ENCODE measurements around the gene HOXC10. TPM values are rescaled to one million over a fixed set of nuclear protein-coding genes. Genes with fewer than 3 reads are reported as not detected.

Gene HOXC10
- total and polyA plus RNA-seq, 8 donors = not detected

DNA sequence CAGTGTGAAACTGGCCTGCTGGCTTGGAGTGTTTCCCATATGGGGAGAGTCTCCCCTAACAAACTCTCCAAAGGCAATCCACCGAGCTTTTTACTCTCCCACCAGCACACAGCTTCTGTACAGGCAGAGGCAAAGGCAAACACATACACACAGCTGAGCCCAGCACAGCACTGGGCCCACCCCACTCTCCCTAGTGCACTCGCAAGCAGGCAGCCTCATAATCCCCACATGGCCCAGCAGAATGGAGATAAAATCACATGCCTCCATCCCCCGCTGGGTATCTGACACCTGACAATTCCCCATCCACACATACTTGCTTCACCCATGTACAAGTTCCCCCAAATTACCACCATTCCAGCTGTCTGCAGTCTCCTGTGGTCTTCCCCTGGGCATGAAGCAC lies 26.8 kb upstream of the HOXC10 start:
- Histone ChIP-seq H3K4me3 (no peak overlapping the region), H3K36me3 (no peaks in the 10 kb centered on the region), H3K4me1 (peaks cover 8 to 45% (median 15%) of the 10 kb centered on the region in 4 donors), H3K27me3 (peaks cover 88 to 100% (median 100%) of the 10 kb centered on the region in 3 donors), H3K27ac (no peak overlapping the region), H3K9me3 (peaks cover 0 to 10% (median 0%) of the 10 kb centered on the region in 4 donors)
- TF ChIP-seq, protein P1, sequence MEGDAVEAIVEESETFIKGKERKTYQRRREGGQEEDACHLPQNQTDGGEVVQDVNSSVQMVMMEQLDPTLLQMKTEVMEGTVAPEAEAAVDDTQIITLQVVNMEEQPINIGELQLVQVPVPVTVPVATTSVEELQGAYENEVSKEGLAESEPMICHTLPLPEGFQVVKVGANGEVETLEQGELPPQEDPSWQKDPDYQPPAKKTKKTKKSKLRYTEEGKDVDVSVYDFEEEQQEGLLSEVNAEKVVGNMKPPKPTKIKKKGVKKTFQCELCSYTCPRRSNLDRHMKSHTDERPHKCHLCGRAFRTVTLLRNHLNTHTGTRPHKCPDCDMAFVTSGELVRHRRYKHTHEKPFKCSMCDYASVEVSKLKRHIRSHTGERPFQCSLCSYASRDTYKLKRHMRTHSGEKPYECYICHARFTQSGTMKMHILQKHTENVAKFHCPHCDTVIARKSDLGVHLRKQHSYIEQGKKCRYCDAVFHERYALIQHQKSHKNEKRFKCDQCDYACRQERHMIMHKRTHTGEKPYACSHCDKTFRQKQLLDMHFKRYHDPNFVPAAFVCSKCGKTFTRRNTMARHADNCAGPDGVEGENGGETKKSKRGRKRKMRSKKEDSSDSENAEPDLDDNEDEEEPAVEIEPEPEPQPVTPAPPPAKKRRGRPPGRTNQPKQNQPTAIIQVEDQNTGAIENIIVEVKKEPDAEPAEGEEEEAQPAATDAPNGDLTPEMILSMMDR (IDR thresholded peaks at IDR 0.05) = no peak
- TF ChIP-seq POLR2A (IDR thresholded peaks at IDR 0.05) (no peak), EP300 (IDR thresholded peaks at IDR 0.05) (no peak), POLR2AphosphoS5 (IDR thresholded peaks at IDR 0.05) (no peak)
- intact Hi-C loops (cut with DNase I; ENCODE audit: low total_unique reads) = no loop called here
- DNase-seq = no peak
- 16 to 21% (median 17%) methylated on average over 3 of the region's 3 CpGs for WGBS, 5 donors

DNA sequence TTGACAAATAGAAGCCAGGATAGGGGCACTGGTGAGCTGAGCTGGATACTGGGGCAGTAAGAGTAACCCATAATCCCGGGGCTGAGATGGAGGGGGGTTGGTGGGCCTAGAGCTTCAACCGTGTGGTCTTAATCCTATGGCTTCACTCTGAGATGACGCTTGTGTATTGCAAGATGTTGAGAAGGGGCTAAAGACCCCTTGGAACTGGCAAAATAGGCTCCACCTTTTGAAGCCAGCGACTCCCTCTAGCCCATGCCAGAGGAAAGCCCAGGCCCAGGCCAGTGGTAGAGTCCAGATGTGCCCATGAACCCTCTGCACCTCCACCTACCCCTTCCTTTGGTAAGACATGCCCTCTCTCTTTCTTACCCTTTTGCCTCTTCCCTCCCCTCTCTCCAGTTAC lies 25.6 kb upstream of the HOXC10 start:
- Histone ChIP-seq H3K4me1 (peaks cover 8 to 48% (median 18%) of the 10 kb centered on the region in 4 donors), H3K9me3 (peaks cover 0 to 14% (median 0%) of the 10 kb centered on the region in 4 donors), H3K4me3 (no peak overlapping the region), H3K36me3 (no peaks in the 10 kb centered on the region), H3K27me3 (peaks cover 85 to 100% (median 100%) of the 10 kb centered on the region in 3 donors), H3K27ac (no peak overlapping the region)
- no peak for TF ChIP-seq POLR2AphosphoS5 (IDR thresholded peaks at IDR 0.05)
- no peak for TF ChIP-seq EP300 (IDR thresholded peaks at IDR 0.05)
- TF ChIP-seq POLR2A (IDR thresholded peaks at IDR 0.05) = no peak
- intact Hi-C loops (cut with DNase I; ENCODE audit: low total_unique reads) = no loop called here
- DNase-seq = no peak
- WGBS, 5 donors = 7 to 16% (median 9%) methylated on average over 4 of the region's 4 CpGs

DNA sequence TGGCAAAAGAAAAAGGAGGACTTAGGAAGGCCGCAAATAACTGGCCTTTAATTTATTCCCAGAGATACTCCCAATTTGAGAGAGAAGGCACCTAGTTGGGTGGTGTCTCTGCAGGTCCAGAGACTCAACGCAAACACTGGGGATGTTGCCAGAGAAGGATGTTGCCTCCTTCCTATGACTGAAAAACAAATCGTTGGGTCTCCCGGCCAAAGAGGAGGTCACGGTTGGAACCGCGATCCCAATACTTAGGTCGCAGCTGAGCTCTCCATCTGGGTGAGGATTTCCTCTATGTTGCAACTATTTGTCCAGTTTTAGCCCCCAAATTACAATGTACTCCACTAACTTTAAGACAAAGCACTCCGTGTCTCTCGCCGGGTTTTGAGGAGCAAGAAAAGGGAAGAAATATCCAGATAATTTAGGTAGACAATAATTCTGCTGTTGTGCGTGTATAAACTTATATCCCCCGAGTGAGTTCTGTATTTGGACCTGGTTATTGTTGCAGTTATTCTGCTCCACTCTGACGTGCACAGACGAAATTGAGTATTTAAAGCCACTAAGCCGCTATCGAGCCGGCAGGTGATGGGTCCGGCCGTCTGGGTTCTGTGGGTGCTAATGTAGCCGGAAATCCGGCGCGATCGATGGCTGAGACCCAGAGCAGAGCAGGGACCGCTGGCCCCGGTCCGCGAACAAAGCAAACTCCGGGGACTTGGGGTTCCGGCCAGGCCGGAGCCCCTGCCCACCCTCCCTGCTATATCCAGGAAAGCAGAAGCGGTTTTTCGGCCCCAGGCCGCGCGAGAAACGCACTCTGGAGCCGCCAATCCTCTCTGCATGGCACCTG lies 24.5 kb upstream of the HOXC10 start:
- no peak overlapping the region for H3K27ac ChIP-seq
- peaks cover 0 to 4% (median 0%) of the 10 kb centered on the region in 4 donors for H3K9me3 ChIP-seq
- no peak overlapping the region for H3K4me3 ChIP-seq
- intact Hi-C loops (cut with DNase I; ENCODE audit: low total_unique reads) = no loop called here
- WGBS, 5 donors = 11 to 18% (median 12%) methylated on average over 26 to 39 of the region's 39 CpGs
- H3K4me1 ChIP-seq = peaks cover 0 to 40% (median 21%) of the 10 kb centered on the region in 4 donors
- no peaks in the 10 kb centered on the region for H3K36me3 ChIP-seq
- peaks cover 82 to 100% (median 100%) of the 10 kb centered on the region in 3 donors for H3K27me3 ChIP-seq
- DNase-seq = no peak
- no peak for TF ChIP-seq POLR2AphosphoS5 (IDR thresholded peaks at IDR 0.05)
- TF ChIP-seq EP300 (IDR thresholded peaks at IDR 0.05) = no peak
- TF ChIP-seq POLR2A (IDR thresholded peaks at IDR 0.05) = no peak
- TF ChIP-seq, protein P1 (IDR thresholded peaks at IDR 0.05) = no peak

DNA sequence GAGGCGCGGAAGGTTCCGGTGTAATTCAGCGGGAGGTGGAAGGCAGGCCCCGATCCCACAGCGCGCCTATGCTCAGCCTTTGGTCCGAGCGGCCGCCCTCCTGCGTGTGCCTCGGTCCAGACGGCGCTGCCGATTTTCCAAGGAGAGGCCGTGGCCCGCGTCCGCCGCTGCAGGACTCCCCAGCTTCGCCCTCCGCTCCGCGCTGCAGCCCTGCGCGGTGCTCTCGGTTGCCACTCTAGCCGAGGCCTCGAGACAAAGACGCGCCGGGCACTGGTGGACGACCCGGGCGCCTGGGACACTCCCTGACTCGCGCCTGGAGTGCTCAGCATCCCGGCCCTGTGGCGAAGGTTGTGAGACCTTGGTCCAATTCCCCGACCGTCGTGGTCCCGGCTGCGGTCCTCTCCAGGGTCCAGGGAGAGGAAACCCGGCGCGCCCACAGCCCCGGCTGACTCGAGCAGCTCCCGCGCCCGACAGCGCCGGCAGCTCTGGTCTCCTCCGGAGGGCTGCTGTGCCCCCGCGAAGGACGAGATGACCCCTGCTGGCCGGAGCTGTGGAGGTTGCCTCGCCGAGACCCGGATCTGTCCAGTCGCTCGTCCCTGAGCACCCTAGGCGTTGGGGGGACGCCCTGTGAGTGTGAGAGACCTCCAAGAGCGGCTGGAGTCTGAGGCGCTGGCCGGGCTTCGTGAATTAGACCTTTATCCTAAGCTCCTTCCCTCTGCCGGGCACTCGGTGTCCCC lies 23.8 kb upstream of the HOXC10 start:
- H3K27me3 ChIP-seq = peaks cover 82 to 100% (median 100%) of the 10 kb centered on the region in 3 donors
- DNase-seq = no peak
- H3K36me3 ChIP-seq = no peaks in the 10 kb centered on the region
- H3K9me3 ChIP-seq = peaks cover 0 to 4% (median 0%) of the 10 kb centered on the region in 4 donors
- peaks cover 4 to 43% (median 27%) of the 10 kb centered on the region in 4 donors for H3K4me1 ChIP-seq
- H3K27ac ChIP-seq = no peak overlapping the region
- 0 to 4% (median 3%) methylated on average over 1 to 72 of the region's 72 CpGs for whole genome bisulfite sequencing, 5 donors
- intact Hi-C loops (cut with DNase I; ENCODE audit: low total_unique reads) = no loop called here
- H3K4me3 ChIP-seq = no peak overlapping the region
- TF ChIP-seq POLR2AphosphoS5 (IDR thresholded peaks at IDR 0.05) = no peak
- no peak for TF ChIP-seq EP300 (IDR thresholded peaks at IDR 0.05)
- TF ChIP-seq, protein P1 (IDR thresholded peaks at IDR 0.05) = no peak
- no peak for TF ChIP-seq POLR2A (IDR thresholded peaks at IDR 0.05)
